Fibroblast of pulmonary artery (primary cell): ENCODE results near the gene OSBPL6.
A peak's percentile ranks its signal among the peaks of the same experiment; 100 is the strongest.

Source experiments
- DNase-seq: peaks from one replicate; pipeline ENCODE4 v3.0.0-alpha.2; 2010; ENCODE audit warnings: low read depth
- H3K4me3 ChIP-seq: replicated peaks from 2 replicates; pipeline ENCODE4 v1.5.1; 2011; ENCODE audit warnings: low read depth, mild to moderate bottlenecking, control low read depth, low read length, moderate library complexity
- CTCF ChIP-seq: IDR thresholded peaks from 2 replicates; pipeline ENCODE4 v1.5.1; 2011; ENCODE audit warnings: mild to moderate bottlenecking, control low read depth, low read length, inconsistent platforms; ENCODE audit errors: missing control alignments

OSBPL6 gene

GRCh38 chr2:178395941-178396570, 201.7 kb downstream of the OSBPL6 start:
- no peak overlapping the region for H3K4me3 ChIP-seq
- TF ChIP-seq CTCF: no peak
- no peak for DNase-seq

GRCh38 chr2:178397002-178397605, 202.8 kb downstream of the OSBPL6 start:
- TF ChIP-seq CTCF: peak; percentile 64
- DNase-seq: peak; percentile 71
- no peak overlapping the region for H3K4me3 ChIP-seq

DNA sequence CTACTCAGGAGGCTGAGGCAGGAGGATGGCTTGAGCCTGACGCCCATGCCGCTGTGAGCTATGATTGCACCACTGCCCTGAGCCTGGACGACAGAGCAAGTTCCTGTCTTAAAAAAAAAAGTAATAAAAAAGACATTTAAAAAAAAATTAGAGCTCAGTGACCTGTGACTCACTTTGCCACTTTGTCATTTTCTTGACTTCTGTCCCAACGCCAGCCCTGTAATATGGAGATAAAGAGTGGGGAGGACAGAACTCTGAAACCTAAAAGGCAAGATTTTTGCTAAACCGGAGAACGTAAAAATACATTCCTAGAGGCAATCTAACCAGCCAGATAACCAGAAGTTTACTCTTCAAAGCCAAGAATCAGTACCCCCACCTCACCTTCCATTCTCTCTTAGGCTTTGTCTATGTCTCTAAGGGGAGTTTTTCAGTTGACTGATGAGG, 207.7 kb downstream of the OSBPL6 start:
- no peak for TF ChIP-seq CTCF

GRCh38 chr2:178403671-178404306, 209.5 kb downstream of the OSBPL6 start:
- no peak overlapping the region for H3K4me3 ChIP-seq

More for the DNA sequence above, 207.7 kb downstream of the OSBPL6 start:
- DNase-seq: no peak
- no peak overlapping the region for H3K4me3 ChIP-seq

GRCh38 chr2:178404368-178404767, 210.1 kb downstream of the OSBPL6 start:
- TF ChIP-seq CTCF: no peak
- no peak overlapping the region for H3K4me3 ChIP-seq
- peak; percentile 73 for DNase-seq

More at GRCh38 chr2:178403671-178404306, 209.5 kb downstream of the OSBPL6 start:
- TF ChIP-seq CTCF: no peak
- no peak for DNase-seq

DNA sequence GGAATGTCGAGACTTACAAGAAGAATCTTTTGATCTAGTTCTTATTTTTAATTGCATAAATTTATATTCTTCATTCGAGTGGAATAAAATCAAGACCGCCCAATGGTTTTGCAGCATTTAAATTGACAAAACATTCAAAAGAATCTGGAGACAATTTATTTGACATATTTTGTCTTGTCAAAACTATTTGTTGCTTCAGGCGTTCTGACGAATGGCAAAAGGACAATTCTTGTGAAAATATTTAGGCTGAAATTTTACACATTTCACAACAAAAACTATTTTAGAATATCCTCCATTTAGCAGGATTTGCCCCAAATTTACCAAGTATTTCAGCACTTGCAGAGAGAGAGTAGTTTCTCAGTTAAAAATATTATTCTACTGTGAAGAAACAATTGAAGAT, 214.9 kb downstream of the OSBPL6 start:
- no peak for DNase-seq
- no peak overlapping the region for H3K4me3 ChIP-seq

More for the DNA sequence above, 214.9 kb downstream of the OSBPL6 start:
- no peak for TF ChIP-seq CTCF
